Hepatocyte (in vitro differentiated cells): ENCODE results near the gene DDR2. TPM values are rescaled to one million over a fixed set of nuclear protein-coding genes. Genes with fewer than 3 reads are reported as not detected.
A peak's percentile ranks its signal among the peaks of the same experiment; 100 is the strongest.

Experiments used
- DNase-seq: peaks from one replicate; pipeline ENCODE4 v3.0.0-alpha.2; 2016; ENCODE audit warnings: low spot score
- H2AFZ ChIP-seq: fragments of 200-600 bp; sonication (generic); 2 replicates; pipeline ENCODE4 v1.6.0; 2016; ENCODE audit warnings: antibody characterized with exemption, mild to moderate bottlenecking
- H3K27ac ChIP-seq: fragments of 200-600 bp; sonication (generic); 2 replicates; pipeline ENCODE4 v1.5.1; 2016; ENCODE audit warnings: mild to moderate bottlenecking
- H3K27me3 ChIP-seq: fragments of 200-600 bp; sonication (generic); 2 replicates; pipeline ENCODE4 v1.6.1; 2016
- H3K36me3 ChIP-seq: fragments of 200-600 bp; sonication (generic); replicated peaks from 2 replicates; pipeline ENCODE4 v1.5.1; 2016; ENCODE audit warnings: low read depth; ENCODE audit not compliant: insufficient read depth
- H3K4me1 ChIP-seq: fragments of 200-600 bp; sonication (generic); 2 replicates; pipeline ENCODE4 v1.5.1; 2016; ENCODE audit warnings: mild to moderate bottlenecking, moderate library complexity; ENCODE audit not compliant: insufficient read depth
- H3K4me2 ChIP-seq: fragments of 200-600 bp; sonication (generic); 2 replicates; pipeline ENCODE4 v1.6.0; 2016
- H3K4me3 ChIP-seq: fragments of 200-600 bp; sonication (generic); 2 replicates; pipeline ENCODE4 v1.5.1; 2016; ENCODE audit warnings: mild to moderate bottlenecking
- H3K79me2 ChIP-seq: fragments of 200-600 bp; sonication (generic); 2 replicates; pipeline ENCODE4 v1.6.0; 2017; ENCODE audit warnings: mild to moderate bottlenecking
- H3K9me2 ChIP-seq: fragments of 200-600 bp; sonication (generic); replicated peaks from 2 replicates; pipeline ENCODE4 v1.6.0; 2017; ENCODE audit warnings: mild to moderate bottlenecking; ENCODE audit not compliant: insufficient read depth
- H3K9me3 ChIP-seq: fragments of 200-600 bp; sonication (generic); 2 replicates; pipeline ENCODE4 v1.5.1; 2016; ENCODE audit warnings: low read depth, mild to moderate bottlenecking
- H4K20me1 ChIP-seq: fragments of 200-600 bp; sonication (generic); 2 replicates; pipeline ENCODE4 v1.6.0; 2016; ENCODE audit warnings: mild to moderate bottlenecking; ENCODE audit not compliant: insufficient read depth, poor library complexity, severe bottlenecking
- CTCF ChIP-seq: fragments of 200-600 bp; sonication (generic); IDR thresholded peaks from 2 replicates; pipeline ENCODE4 v1.5.1; 2016; ENCODE audit warnings: antibody characterized with exemption, mild to moderate bottlenecking; ENCODE audit not compliant: poor library complexity
- EZH2 ChIP-seq: fragments of 200-600 bp; sonication (generic); IDR thresholded peaks from 2 replicates; pipeline ENCODE4 v1.6.1; 2016; ENCODE audit warnings: antibody characterized with exemption, mild to moderate bottlenecking, borderline replicate concordance
- EZH2phosphoT487 ChIP-seq: fragments of 200-600 bp; sonication (generic); IDR thresholded peaks from one replicate; pipeline ENCODE4 v1.6.1; 2018; ENCODE audit warnings: antibody characterized with exemption, mild to moderate bottlenecking, low read depth, moderate library complexity; ENCODE audit not compliant: unreplicated experiment, severe bottlenecking
- WGBS: methylation state at CpG from one replicate; pipeline ENCODE4 v1.1.6; 2016; ENCODE audit warnings: low lambda C conversion rate; ENCODE audit errors: missing lambda C conversion rate; 5-methylcytosine and 5-hydroxymethylcytosine counted together
- polyA plus RNA-seq: library from polyadenylated mRNA; unstranded; fragments of >200 nt; fragmentation: Nextera tagmentation; extraction: Ambion mirVana; gene quantifications from 2 replicates; pipeline ENCODE4 v1.2.1, GENCODE V29; 2016
- total RNA-seq: library from RNA; depleted of rRNA; stranded (reverse); fragments of >200 nt; gene quantifications from 2 replicates; pipeline ENCODE4 v1.2.3, GENCODE V29; 2014

DDR2 gene
- total and polyA plus RNA-seq, 2 experiments from 2014 or later: 15.7 to 40.2 TPM

- H2AFZ ChIP-seq: no peak overlapping the region
- 71% methylated on average over 4 of the region's 4 CpGs for WGBS
Measured at GRCh38 chr1:162678439-162678838, 46.2 kb downstream of the DDR2 start.

GRCh38 chr1:162679298-162679697, 47.0 kb downstream of the DDR2 start:
- no peak overlapping the region for H3K4me3 ChIP-seq
- no peaks in the 10 kb centered on the region for H4K20me1 ChIP-seq
- H3K9me2 ChIP-seq: no peaks in the 10 kb centered on the region
- DNase-seq: no peak
- H3K27me3 ChIP-seq: no peaks in the 10 kb centered on the region
- H2AFZ ChIP-seq: no peak overlapping the region
- WGBS: 4% methylated on average over 1 of the region's 1 CpG
- H3K4me1 ChIP-seq: peaks cover 13% of the 10 kb centered on the region
- no peaks in the 10 kb centered on the region for H3K36me3 ChIP-seq
- peaks cover 33% of the 10 kb centered on the region for H3K79me2 ChIP-seq
- no peak overlapping the region for H3K27ac ChIP-seq
- no peak overlapping the region for H3K4me2 ChIP-seq
- no peaks in the 10 kb centered on the region for H3K9me3 ChIP-seq
- no peak for TF ChIP-seq CTCF

More at GRCh38 chr1:162678439-162678838, 46.2 kb downstream of the DDR2 start:
- DNase-seq: peak; percentile 24
- H3K4me2 ChIP-seq: no peak overlapping the region
- H3K27me3 ChIP-seq: no peaks in the 10 kb centered on the region
- H3K9me3 ChIP-seq: no peaks in the 10 kb centered on the region
- no peaks in the 10 kb centered on the region for H3K9me2 ChIP-seq
- no peak overlapping the region for H3K27ac ChIP-seq
- no peaks in the 10 kb centered on the region for H3K36me3 ChIP-seq
- H3K4me3 ChIP-seq: no peak overlapping the region
- H3K4me1 ChIP-seq: peaks cover 13% of the 10 kb centered on the region
- H4K20me1 ChIP-seq: no peaks in the 10 kb centered on the region
- TF ChIP-seq CTCF (no peak), EZH2 (no peak), EZH2phosphoT487 (no peak)
- peaks cover 34% of the 10 kb centered on the region for H3K79me2 ChIP-seq

GRCh38 chr1:162680419-162681121, 48.3 kb downstream of the DDR2 start:
- TF ChIP-seq EZH2 (no peak), CTCF (no peak), EZH2phosphoT487 (no peak)
- 90% methylated on average over 5 of the region's 5 CpGs for WGBS

GRCh38 chr1:162681122-162681436, 48.8 kb downstream of the DDR2 start:
- no peaks in the 10 kb centered on the region for H3K27me3 ChIP-seq
- no peak overlapping the region for H2AFZ ChIP-seq
- no peak for DNase-seq
- H3K79me2 ChIP-seq: peaks cover 33% of the 10 kb centered on the region
- 69% methylated on average over 2 of the region's 2 CpGs for WGBS
- H4K20me1 ChIP-seq: no peaks in the 10 kb centered on the region
- H3K4me1 ChIP-seq: peaks cover 10% of the 10 kb centered on the region
- H3K9me2 ChIP-seq: no peaks in the 10 kb centered on the region
- H3K27ac ChIP-seq: no peak overlapping the region
- H3K4me3 ChIP-seq: no peak overlapping the region
- H3K9me3 ChIP-seq: no peaks in the 10 kb centered on the region
- no peaks in the 10 kb centered on the region for H3K36me3 ChIP-seq
- no peak for TF ChIP-seq EZH2
- no peak for TF ChIP-seq CTCF
- no peak for TF ChIP-seq EZH2phosphoT487
- no peak overlapping the region for H3K4me2 ChIP-seq

More at GRCh38 chr1:162680419-162681121, 48.3 kb downstream of the DDR2 start:
- Histone ChIP-seq H3K4me3 (no peak overlapping the region), H2AFZ (no peak overlapping the region), H3K27ac (no peak overlapping the region), H3K4me2 (no peak overlapping the region), H3K4me1 (peaks cover 13% of the 10 kb centered on the region), H3K9me3 (no peaks in the 10 kb centered on the region), H3K9me2 (no peaks in the 10 kb centered on the region), H3K79me2 (peaks cover 33% of the 10 kb centered on the region), H4K20me1 (no peaks in the 10 kb centered on the region), H3K27me3 (no peaks in the 10 kb centered on the region), H3K36me3 (no peaks in the 10 kb centered on the region)
- no peak for DNase-seq
